ENCODE measurements around the gene RPGR.

The RPGR gene

DNA sequence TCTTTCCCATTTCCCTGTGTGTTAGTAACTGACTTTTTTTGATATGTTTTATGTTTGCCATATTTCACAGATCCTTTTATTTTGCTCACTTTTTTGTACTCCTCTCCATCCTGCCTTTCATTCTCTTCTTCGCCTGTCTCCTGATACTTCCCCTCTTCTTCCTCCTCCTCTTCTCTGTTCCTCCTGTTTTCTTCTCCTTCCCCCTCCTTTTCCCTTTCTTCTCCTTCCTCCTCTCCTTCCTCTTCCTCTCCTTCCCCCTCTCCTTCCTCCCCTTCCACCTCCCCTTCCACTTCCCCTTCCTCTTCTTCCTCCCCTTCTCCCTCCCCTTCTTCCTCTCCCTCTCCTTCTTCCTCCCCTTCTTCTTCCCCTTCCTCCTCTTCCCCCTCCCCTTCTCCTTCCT is 41.7 kb downstream of the RPGR start:
- H3K4me3 ChIP-seq (ENCODE audit: low read depth, low read length), result no peak overlapping the region
- TF ChIP-seq CTCF (IDR thresholded peaks at IDR 0.05; ENCODE audit: borderline replicate concordance, insufficient read depth, low read depth, low read length), result no peak

DNA sequence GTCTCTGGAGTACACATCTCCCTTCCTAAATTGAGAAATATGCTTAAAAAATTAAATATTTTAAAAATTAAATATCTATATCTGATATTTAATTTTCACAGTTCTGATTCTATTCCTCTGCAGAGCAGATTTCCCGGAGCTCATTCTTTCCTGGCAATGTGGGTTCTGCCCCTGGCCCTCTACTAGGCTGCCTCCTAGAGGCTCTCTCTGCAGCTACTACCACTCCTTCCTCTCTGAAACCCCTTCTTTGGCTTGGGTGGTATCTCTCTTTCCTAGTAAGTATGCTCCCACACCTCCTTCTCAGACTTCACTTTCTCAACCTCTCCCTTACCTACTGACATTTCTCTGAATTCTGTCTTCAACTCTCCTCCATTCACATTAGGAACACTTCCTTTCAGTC is 45.3 kb downstream of the RPGR start:
- H3K4me3 ChIP-seq (ENCODE audit: low read depth, low read length), result no peak overlapping the region
- TF ChIP-seq CTCF (IDR thresholded peaks at IDR 0.05; ENCODE audit: borderline replicate concordance, insufficient read depth, low read depth, low read length), result 0 out of 2 replicates have a peak, but pooled peaks have one; percentile 24

GRCh38 chrX:38279188-38279587 is 48.1 kb downstream of the RPGR start:
- H3K4me3 ChIP-seq (ENCODE audit: low read depth, low read length), result no peak overlapping the region
- TF ChIP-seq CTCF (IDR thresholded peaks at IDR 0.05; ENCODE audit: borderline replicate concordance, insufficient read depth, low read depth, low read length), result no peak

DNA sequence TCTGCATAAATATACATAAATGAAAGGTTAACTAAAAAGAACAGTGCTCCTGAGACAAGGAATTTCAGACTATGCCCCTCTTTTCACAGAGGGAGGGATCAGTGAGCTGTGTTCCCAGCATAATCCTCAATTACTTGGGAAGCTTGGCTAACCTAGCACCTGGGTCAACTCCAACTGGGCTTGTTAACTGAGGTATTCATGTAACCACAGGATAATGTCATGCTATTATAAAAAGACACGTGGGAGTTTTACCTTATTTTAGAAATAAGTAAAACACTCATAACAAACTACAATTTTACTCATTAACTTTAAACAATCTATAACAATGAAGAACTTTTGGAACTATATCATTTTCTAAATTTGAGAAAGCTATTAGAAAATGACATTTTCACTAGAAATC is 48.6 kb downstream of the RPGR start:
- no peak for TF ChIP-seq CTCF (IDR thresholded peaks at IDR 0.05; ENCODE audit: borderline replicate concordance, insufficient read depth, low read depth, low read length)
- no peak overlapping the region for H3K4me3 ChIP-seq (ENCODE audit: low read depth, low read length)

DNA sequence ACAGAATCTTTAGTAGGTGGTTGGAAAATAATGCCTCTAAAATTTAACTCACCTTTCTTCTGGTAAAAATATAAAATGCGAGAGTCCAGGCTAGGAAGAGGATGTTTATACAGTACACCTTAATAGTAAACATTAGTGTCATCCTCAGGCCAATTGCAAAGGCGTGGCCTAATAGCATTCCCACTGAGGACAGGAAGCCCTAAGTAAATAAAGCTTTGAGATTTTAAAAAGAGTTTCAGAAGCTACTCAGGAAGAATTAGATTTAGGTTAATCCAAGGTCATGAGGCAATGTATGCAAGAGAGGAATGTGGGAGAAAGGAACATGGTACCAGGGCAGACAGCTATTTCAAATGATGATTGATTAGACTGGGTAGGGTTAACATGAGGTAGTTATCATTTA is 49.5 kb downstream of the RPGR start:
- no peak for TF ChIP-seq CTCF (IDR thresholded peaks at IDR 0.05; ENCODE audit: borderline replicate concordance, insufficient read depth, low read depth, low read length)
- H3K4me3 ChIP-seq (ENCODE audit: low read depth, low read length), result no peak overlapping the region

DNA sequence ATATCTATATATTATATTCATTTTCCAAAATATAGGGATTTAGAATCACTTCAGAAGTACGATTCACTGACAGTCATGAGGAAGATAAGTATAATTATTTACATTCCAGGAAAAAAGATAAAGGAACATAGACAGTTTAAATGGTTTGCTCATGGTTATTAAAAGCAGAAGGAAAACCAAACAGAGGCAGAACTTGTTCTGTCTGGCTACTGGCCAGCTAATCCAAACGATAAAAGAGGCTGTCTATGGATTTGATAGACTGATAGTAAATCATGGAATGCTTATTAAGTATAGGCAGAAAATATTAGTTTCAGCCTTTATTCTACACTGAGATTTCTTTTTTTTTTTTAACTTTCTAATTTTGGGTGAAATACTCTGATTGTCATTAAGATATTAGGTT is 50.2 kb downstream of the RPGR start:
- no peak overlapping the region for H3K4me3 ChIP-seq (ENCODE audit: low read depth, low read length)
- no peak for TF ChIP-seq CTCF (IDR thresholded peaks at IDR 0.05; ENCODE audit: borderline replicate concordance, insufficient read depth, low read depth, low read length)

GRCh38 chrX:38276089-38276488 is 51.2 kb downstream of the RPGR start:
- H3K4me3 ChIP-seq (ENCODE audit: low read depth, low read length), result no peak overlapping the region
- TF ChIP-seq CTCF (IDR thresholded peaks at IDR 0.05; ENCODE audit: borderline replicate concordance, insufficient read depth, low read depth, low read length), result no peak

Measured in GM12875 (cell line).